Measurements from ENCODE around the gene SHC2.

Gene SHC2

DNA sequence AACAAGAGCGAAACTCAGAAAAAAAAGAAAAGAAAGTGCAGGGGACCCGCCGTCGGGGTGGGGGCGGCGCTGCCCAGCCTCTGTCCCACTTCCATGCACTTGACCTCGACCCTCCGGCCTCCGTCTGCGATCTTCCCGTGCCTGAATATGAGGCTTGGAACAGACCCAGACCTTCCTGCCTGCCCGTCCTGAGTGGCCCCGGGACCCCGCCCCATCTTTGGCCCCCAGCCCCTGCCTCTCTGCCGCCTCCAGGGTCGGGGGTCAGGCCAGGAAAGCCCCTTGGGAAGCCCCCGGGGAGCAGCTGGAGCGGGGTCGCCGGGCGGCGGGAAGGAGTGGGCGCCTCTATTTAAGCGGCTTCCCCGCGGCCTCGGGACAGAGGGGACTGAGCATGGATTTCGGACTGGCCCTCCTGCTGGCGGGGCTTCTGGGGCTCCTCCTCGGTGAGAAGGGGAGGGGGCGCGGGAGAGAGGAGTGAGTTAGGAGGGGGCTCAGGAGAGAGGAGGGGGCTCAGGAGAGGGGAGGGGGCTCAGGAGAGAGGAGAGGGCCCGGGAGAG, 35.4 kb upstream of the SHC2 start, which contains the start of gene MADCAM1:
Gene MADCAM1, plus strand, starts transcription at position 375 of the 554 bp plus-strand sequence. Its CDS starts 14 bp downstream, at position 389.
- TF ChIP-seq, protein P1, sequence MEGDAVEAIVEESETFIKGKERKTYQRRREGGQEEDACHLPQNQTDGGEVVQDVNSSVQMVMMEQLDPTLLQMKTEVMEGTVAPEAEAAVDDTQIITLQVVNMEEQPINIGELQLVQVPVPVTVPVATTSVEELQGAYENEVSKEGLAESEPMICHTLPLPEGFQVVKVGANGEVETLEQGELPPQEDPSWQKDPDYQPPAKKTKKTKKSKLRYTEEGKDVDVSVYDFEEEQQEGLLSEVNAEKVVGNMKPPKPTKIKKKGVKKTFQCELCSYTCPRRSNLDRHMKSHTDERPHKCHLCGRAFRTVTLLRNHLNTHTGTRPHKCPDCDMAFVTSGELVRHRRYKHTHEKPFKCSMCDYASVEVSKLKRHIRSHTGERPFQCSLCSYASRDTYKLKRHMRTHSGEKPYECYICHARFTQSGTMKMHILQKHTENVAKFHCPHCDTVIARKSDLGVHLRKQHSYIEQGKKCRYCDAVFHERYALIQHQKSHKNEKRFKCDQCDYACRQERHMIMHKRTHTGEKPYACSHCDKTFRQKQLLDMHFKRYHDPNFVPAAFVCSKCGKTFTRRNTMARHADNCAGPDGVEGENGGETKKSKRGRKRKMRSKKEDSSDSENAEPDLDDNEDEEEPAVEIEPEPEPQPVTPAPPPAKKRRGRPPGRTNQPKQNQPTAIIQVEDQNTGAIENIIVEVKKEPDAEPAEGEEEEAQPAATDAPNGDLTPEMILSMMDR (IDR thresholded peaks at IDR 0.05; ENCODE audit: insufficient read depth, low read depth, low read length, missing control alignments), result no peak
- no peak for DNase-seq (ENCODE audit: low read depth)
- no peak within 1 kb of the TSS for H3K4me3 ChIP-seq (ENCODE audit: low read depth, low read length)

DNA sequence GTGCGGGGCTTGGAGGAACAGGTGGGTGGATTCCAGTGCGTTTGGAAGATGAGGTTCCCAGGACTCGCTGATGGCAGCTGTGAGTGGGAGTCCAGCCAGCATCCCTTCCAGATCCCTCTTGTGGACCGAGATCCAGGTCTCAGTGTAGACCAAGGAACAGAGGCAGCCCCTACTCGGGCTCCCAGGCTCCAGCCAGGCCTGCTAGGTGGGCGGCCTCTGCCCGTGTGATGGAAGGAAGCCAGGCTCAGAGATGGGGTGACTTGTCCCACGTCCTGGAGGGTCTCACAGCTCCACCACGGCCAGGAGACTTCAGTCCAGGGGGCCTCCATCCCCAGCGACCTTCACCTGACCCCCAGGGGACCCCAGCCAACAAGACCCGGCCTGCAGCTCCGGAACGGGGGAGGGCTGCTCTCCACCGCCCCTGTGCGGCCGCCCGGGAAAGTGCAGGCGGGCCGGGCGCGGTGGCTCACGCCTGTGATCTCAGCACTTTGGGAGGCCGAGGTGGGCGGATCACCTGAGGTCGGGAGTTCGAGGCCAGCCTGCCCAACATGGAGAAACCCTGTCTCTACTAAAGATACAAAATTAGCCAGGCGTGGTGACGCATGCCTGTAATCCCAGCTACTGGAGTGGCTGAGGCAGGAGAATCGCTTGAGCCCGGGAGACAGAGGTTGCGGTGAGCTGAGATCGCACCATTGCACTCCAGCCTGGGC, 34.7 kb upstream of the SHC2 start:
- DNase-seq (ENCODE audit: low read depth), result peak; percentile 45
- no peak overlapping the region for H3K4me3 ChIP-seq (ENCODE audit: low read depth, low read length)
- TF ChIP-seq, protein P1 (IDR thresholded peaks at IDR 0.05; ENCODE audit: insufficient read depth, low read depth, low read length, missing control alignments), result peak; percentile 66

DNA sequence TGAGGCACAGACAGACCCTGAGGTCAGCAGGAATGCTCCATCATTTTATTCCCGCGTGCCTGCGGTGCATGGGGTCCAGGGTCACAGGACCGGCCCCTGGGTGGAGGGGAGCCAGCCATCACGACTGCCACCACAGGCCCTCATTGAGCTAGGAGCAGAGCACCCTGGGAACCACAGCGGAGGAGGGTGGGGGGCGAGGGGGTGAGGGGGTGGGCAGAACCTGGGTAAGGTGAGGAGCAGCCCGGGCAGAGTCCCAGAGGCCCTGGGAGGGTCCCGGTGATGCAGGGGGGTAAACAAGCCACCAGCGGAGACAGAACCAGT, 34.2 kb upstream of the SHC2 start:
- TF ChIP-seq, protein P1 (IDR thresholded peaks at IDR 0.05; ENCODE audit: insufficient read depth, low read depth, low read length, missing control alignments), result no peak
- DNase-seq (ENCODE audit: low read depth), result no peak
- no peak overlapping the region for H3K4me3 ChIP-seq (ENCODE audit: low read depth, low read length)

DNA sequence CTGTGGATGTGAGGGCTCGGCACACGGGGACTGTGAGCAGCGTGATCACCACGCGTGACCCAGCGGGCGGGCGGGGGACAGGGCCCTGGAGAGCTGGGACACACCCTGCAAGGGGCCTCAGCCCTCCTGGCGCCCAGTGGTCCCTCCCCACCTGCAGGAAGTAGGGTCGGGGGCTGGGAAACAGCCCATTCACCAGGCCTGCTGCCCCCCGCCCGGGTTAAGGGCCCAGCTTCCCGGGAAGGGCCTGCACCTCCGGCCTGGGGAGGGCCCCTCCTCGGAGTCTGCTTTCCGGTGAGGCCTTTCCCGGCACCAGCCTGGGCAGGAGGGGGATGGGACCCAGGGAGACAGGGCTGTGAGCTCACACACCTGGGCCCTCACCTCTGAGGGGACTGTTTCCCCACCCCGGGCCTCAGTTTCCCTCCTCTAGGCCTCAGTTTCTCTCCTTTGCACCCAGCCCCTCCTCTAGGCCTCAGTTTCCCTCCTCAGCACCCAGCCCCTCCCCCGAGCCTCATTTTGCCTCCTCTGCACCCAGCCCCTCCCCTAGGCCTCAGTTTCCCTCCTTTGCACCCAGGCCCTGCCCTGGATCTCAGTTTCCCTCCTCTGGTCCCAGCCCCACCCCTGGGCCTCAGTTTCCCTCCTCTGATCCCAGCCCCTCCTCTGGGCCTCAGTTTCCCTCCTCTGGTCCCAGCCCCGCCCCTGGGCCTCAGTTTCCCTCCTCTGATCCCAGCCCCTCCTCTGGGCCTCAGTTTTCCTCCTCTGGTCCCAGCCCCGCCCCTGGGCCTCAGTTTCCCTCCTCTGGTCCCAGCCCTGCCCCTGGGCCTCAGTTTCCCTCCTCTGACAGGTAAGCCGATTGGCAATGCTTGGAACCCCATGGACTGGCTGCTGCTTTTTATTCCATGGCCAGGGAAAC, 33.6 kb upstream of the SHC2 start:
- TF ChIP-seq, protein P1 (IDR thresholded peaks at IDR 0.05; ENCODE audit: insufficient read depth, low read depth, low read length, missing control alignments), result no peak
- H3K4me3 ChIP-seq (ENCODE audit: low read depth, low read length), result no peak overlapping the region
- DNase-seq (ENCODE audit: low read depth), result no peak

DNA sequence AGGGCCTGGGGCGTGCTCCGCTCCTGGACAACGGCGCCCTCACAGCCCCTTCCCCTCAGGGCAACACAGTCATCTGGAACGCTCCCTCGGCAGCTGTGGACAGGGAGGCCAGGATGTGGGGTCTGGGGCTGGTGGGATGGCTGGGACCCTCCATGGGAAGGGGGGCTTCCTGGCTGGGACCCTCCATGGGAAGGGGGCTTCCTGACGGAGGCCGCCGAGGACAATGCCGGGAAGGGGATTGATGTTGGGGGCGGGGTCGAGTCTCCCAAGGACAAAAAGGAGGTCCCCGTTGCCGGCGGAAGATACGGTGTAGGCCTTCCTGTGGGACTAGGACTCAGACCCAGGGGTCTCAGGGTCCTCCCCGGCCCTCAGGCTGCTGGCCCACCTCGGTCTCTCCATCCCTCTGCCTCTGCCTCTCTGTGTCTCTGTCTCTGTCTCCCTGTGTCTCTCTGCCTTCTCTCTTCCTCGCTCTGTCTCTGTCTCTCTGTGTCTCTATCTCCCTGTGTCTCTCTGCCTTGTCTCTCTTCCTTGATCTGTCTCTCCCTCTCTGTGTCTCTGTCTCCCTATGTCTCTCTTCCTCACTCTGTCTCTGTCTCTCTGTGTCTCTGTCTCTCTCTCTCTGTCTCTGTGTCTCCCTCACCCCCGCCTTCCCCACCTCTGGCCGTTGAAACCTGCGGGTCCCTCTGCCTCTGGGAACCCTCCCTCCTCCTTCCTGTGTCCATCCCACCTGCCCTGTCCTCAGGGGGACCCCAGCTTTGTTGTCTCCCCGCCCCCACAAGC, 32.7 kb upstream of the SHC2 start:
- no peak for DNase-seq (ENCODE audit: low read depth)
- no peak overlapping the region for H3K4me3 ChIP-seq (ENCODE audit: low read depth, low read length)
- TF ChIP-seq, protein P1 (IDR thresholded peaks at IDR 0.05; ENCODE audit: insufficient read depth, low read depth, low read length, missing control alignments), result no peak

DNA sequence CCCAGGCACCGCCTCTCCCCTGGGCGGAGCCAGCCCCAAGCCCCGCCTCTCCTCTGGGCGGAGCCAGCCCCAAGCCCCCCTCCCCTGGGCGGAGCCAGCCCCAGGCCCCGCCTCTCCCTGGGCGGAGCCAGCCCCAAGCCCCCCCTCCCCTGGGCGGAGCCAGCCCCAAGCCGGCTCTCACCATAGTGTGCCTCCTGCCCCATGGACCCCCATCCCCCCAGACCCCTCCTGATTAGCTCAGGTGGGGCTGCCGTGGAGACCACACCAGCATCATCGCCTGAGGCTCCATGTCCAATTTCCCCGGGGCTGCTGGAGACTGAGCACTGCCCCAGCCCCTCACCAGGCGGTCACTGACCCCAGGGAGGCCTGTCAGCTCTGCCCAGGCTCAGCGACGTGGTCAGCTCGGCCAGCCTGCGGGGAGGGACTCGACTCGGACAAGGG, 31.3 kb upstream of the SHC2 start:
- H3K4me3 ChIP-seq (ENCODE audit: low read depth, low read length), result no peak overlapping the region
- DNase-seq (ENCODE audit: low read depth), result no peak
- TF ChIP-seq, protein P1 (IDR thresholded peaks at IDR 0.05; ENCODE audit: insufficient read depth, low read depth, low read length, missing control alignments), result no peak

Measured in GM12865 (cell line).